ENCODE results near the gene EXOC3. TPM values are rescaled to one million over a fixed set of nuclear protein-coding genes. Genes with fewer than 3 reads are reported as not detected.

EXOC3 gene
- total RNA-seq, 1 experiment from 2014 or later = 52.4 TPM

DNA sequence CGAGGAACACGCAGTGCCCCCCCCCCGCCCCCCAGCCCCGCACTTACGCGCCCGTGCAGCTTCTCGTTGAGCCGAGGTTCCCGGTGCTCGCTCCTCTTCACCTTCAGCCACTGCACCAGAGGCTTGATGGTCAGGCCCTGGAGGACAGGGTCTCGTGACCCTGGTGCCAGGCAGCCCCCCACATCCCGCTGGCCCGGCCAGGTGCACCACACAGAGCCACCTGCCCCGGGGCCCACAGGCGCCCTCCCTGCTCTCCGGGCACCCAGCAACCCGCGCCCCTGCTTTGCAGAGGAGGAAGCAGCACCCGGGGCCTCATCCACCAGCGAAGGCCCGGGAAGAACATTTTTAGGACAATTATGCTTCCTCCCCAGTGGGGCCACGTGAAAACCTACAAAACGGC is 39.0 kb downstream of the EXOC3 start:
- Histone ChIP-seq H4K20me1 (ENCODE audit: insufficient read depth) (no peaks in the 10 kb centered on the region), H3K9ac (ENCODE audit: low read length) (no peak overlapping the region), H2AFZ (ENCODE audit: low read depth, low read length, poor library complexity, severe bottlenecking) (no peak overlapping the region), H3K9me3 (ENCODE audit: control insufficient read depth in 1 of 2, insufficient read depth in 1 of 2, low read depth in 1 of 2, low read length in 2 of 2) (no peaks in the 10 kb centered on the region), H3K36me3 (ENCODE audit: control insufficient read depth in 1 of 2, insufficient read depth in 2 of 2, low read length in 2 of 2) (no peaks in the 10 kb centered on the region), H3K4me2 (ENCODE audit: low read length) (no peak overlapping the region), H3K27ac (ENCODE audit: low read depth, low read length) (no peak overlapping the region), H3K4me3 (replicated peaks in 1 of 2; ENCODE audit: low read depth in 1 of 2, low read length in 2 of 2) (no peak overlapping the region), H3K4me1 (ENCODE audit: control insufficient read depth in 1 of 2, insufficient read depth in 2 of 2, low read length in 2 of 2) (peaks cover 0 to 25% of the 10 kb centered on the region in 2 experiments; a peak in 3 of 4 replicates), H3K79me2 (ENCODE audit: insufficient read depth, low read length) (no peaks in the 10 kb centered on the region), H3K27me3 (ENCODE audit: insufficient read depth, low read length) (no peaks in the 10 kb centered on the region), H3K9me2 (ENCODE audit: insufficient read depth) (no peaks in the 10 kb centered on the region)
- intact Hi-C loops (cut with micrococcal nuclease) = no loop called here
- CTCF ChIA-PET = no interaction called here
- BruUV-seq (replicated peaks) = no TSS peak
- TF ChIP-seq TCF7L2 (IDR thresholded peaks at IDR 0.05; ENCODE audit: borderline replicate concordance, extremely low read depth, insufficient read depth, insufficient read length) = no peak
- TF ChIP-seq POLR2A (IDR thresholded peaks at IDR 0.05; ENCODE audit: borderline replicate concordance, extremely low read depth, insufficient read depth, insufficient read length) = no peak
- TF ChIP-seq ZNF274 (IDR thresholded peaks at IDR 0.05; ENCODE audit: low read depth, low read length) = no peak
- TF ChIP-seq, protein P1, sequence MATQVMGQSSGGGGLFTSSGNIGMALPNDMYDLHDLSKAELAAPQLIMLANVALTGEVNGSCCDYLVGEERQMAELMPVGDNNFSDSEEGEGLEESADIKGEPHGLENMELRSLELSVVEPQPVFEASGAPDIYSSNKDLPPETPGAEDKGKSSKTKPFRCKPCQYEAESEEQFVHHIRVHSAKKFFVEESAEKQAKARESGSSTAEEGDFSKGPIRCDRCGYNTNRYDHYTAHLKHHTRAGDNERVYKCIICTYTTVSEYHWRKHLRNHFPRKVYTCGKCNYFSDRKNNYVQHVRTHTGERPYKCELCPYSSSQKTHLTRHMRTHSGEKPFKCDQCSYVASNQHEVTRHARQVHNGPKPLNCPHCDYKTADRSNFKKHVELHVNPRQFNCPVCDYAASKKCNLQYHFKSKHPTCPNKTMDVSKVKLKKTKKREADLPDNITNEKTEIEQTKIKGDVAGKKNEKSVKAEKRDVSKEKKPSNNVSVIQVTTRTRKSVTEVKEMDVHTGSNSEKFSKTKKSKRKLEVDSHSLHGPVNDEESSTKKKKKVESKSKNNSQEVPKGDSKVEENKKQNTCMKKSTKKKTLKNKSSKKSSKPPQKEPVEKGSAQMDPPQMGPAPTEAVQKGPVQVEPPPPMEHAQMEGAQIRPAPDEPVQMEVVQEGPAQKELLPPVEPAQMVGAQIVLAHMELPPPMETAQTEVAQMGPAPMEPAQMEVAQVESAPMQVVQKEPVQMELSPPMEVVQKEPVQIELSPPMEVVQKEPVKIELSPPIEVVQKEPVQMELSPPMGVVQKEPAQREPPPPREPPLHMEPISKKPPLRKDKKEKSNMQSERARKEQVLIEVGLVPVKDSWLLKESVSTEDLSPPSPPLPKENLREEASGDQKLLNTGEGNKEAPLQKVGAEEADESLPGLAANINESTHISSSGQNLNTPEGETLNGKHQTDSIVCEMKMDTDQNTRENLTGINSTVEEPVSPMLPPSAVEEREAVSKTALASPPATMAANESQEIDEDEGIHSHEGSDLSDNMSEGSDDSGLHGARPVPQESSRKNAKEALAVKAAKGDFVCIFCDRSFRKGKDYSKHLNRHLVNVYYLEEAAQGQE (IDR thresholded peaks at IDR 0.05; ENCODE audit: low read depth) = no peak
- no peak for TF ChIP-seq CEBPB (IDR thresholded peaks at IDR 0.05; ENCODE audit: low read depth)
- TF ChIP-seq EZH2phosphoT487 (IDR thresholded peaks at IDR 0.05; ENCODE audit: borderline replicate concordance) = no peak
- TF ChIP-seq ZBTB33 (IDR thresholded peaks at IDR 0.05; ENCODE audit: extremely low read depth, insufficient replicate concordance, low read length) = no peak
- POLR2A ChIA-PET = no interaction called here
- no peak for ATAC-seq
- no peak for DNase-seq (ENCODE audit: low read depth, low spot score)
- RAD21 ChIA-PET (ENCODE audit: low non-redundant PET in 1 of 2, low total read pairs in 2 of 2, uncharacterized antibody in 2 of 2, unreplicated experiment in 2 of 2) = no interaction called here
